ENCODE data around the gene TMPRSS3. TPM values are rescaled to one million over a fixed set of nuclear protein-coding genes. Genes with fewer than 3 reads are reported as not detected.

TMPRSS3 gene
- total and polyA plus RNA-seq, 3 donors from 2014 or later, result 0.40 to 0.56 TPM; not detected in 1

DNA sequence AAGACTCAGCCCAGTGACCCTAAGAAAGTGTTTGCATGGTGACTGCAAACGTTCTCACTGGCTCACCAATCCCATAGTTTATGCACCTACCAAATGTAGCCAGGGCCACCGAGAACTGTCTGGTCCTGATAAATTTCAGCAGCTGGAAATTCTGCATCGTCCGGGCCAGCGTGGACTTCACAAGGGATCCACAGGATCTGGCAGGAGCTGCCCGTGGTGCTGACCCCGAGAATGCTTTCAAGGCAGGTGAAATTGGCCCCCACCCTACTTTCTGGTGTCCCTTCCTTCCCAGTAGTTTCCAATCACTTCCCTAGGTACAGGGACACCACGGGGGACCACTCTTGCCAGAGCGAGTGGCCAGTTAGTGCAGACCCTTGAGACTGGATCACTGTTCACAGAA lies 34.0 kb upstream of the TMPRSS3 start:
- intact Hi-C loops (cut with DNase I; ENCODE audit: low total_unique reads), result no loop called here
- H3K4me3 ChIP-seq, result no peak overlapping the region
- H3K9me3 ChIP-seq, result no peaks in the 10 kb centered on the region
- H3K36me3 ChIP-seq (ENCODE audit: low read depth, missing control alignments), result no peaks in the 10 kb centered on the region
- no peak for DNase-seq
- no peak overlapping the region for H3K27ac ChIP-seq
- TF ChIP-seq CTCF (IDR thresholded peaks at IDR 0.05) (no peak), POLR2A (IDR thresholded peaks at IDR 0.05) (no peak)
- 56 to 57% methylated on average over 9 of the region's 9 CpGs for WGBS, 2 donors
- H3K27me3 ChIP-seq, result no peaks in the 10 kb centered on the region
- no peaks in the 10 kb centered on the region for H3K4me1 ChIP-seq

- H3K4me3 ChIP-seq, result no peak overlapping the region
- no peaks in the 10 kb centered on the region for H3K36me3 ChIP-seq (ENCODE audit: low read depth, missing control alignments)
- WGBS, 2 donors, result 100% methylated on average over 1 of the region's 1 CpG
- intact Hi-C loops (cut with DNase I; ENCODE audit: low total_unique reads), result no loop called here
- no peaks in the 10 kb centered on the region for H3K4me1 ChIP-seq
- no peak overlapping the region for H3K27ac ChIP-seq
- H3K27me3 ChIP-seq, result no peaks in the 10 kb centered on the region
- TF ChIP-seq POLR2A (IDR thresholded peaks at IDR 0.05) (no peak), CTCF (IDR thresholded peaks at IDR 0.05) (no peak)
- DNase-seq, result no peak
- H3K9me3 ChIP-seq, result no peaks in the 10 kb centered on the region
These were observed 33.2 kb upstream of the TMPRSS3 start for GRCh38 chr21:42429021-42429420.

DNA sequence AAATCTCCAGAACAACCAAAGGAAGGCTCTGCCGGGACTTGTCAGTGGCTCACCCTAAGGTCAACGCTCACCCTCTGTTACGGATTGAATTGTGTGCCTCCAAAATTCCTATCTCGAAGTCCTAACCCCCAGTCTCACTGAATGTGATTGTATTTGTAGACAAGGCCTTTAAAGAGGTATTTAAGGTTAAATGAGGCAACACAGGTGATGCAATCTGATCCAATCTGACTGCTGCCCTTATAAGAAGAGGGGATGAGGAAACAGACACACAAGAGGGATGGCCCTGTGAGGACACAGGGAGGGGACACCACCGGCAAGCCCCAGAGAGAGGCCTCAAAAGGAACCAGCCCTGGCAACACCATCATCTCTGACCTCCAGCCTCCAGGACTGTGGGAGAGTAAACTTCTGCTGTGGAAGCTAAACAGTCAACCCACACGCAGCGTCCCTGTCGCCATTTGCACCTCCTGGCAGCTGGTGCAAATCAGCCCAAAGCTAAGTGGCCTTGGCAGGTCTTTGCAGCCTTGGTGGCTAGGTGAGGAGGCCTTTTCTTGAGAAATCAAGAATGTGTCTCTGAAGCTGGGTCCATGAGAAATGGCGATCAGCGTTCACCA lies 32.1 kb upstream of the TMPRSS3 start:
- intact Hi-C loops (cut with DNase I; ENCODE audit: low total_unique reads), result no loop called here
- TF ChIP-seq CTCF (IDR thresholded peaks at IDR 0.05), result no peak
- TF ChIP-seq POLR2A (IDR thresholded peaks at IDR 0.05), result no peak
- Histone ChIP-seq H3K4me1 (no peaks in the 10 kb centered on the region), H3K9me3 (no peaks in the 10 kb centered on the region), H3K27me3 (no peaks in the 10 kb centered on the region), H3K4me3 (no peak overlapping the region), H3K27ac (no peak overlapping the region), H3K36me3 (ENCODE audit: low read depth, missing control alignments) (no peaks in the 10 kb centered on the region)
- no peak for DNase-seq
- WGBS, 2 donors, result 75 to 85% methylated on average over 10 of the region's 10 CpGs

DNA sequence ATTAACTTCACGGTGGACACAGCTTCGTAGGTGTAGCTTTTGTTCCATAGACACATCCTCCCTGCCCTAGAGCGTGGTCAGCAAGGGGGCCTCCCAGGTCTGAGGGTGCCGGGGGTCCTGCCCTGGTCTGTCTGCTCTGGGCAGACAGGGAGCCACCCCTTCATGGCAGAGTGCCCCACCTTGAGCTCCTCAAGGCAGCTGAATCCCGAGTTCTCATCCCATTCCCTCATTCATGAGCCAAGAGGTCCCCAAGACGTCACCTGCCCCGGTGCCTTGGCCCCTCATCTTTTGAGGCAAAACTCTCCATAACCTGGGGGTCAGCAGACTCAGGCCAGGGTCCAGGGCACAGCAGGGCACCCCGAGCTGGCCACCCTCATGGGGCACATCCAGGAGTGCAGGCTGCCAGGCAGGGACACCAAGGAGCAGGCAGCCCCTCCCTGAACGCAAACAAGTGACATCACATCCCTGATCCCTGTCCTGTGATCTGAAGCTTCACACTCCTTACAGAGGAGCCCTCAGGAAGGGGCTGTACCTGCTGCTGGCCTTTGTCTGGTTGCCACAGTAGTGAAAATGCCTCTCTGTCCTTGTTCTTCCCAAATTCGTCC lies 31.1 kb upstream of the TMPRSS3 start:
- Histone ChIP-seq H3K36me3 (ENCODE audit: low read depth, missing control alignments) (no peaks in the 10 kb centered on the region), H3K4me3 (no peak overlapping the region), H3K27ac (no peak overlapping the region), H3K27me3 (no peaks in the 10 kb centered on the region), H3K9me3 (no peaks in the 10 kb centered on the region), H3K4me1 (no peaks in the 10 kb centered on the region)
- intact Hi-C loops (cut with DNase I; ENCODE audit: low total_unique reads), result no loop called here
- DNase-seq, result no peak
- 89 to 99% methylated on average over 7 to 10 of the region's 10 CpGs for WGBS, 2 donors
- no peak for TF ChIP-seq POLR2A (IDR thresholded peaks at IDR 0.05)
- TF ChIP-seq CTCF (IDR thresholded peaks at IDR 0.05), result no peak

GRCh38 chr21:42426424-42426823 lies 30.6 kb upstream of the TMPRSS3 start:
- H3K4me1 ChIP-seq, result no peaks in the 10 kb centered on the region
- H3K27ac ChIP-seq, result no peak overlapping the region
- no peaks in the 10 kb centered on the region for H3K9me3 ChIP-seq
- H3K36me3 ChIP-seq (ENCODE audit: low read depth, missing control alignments), result no peaks in the 10 kb centered on the region
- 89 to 92% methylated on average over 7 of the region's 7 CpGs for WGBS, 2 donors
- intact Hi-C loops (cut with DNase I; ENCODE audit: low total_unique reads), result no loop called here
- no peaks in the 10 kb centered on the region for H3K27me3 ChIP-seq
- no peak for DNase-seq
- TF ChIP-seq POLR2A (IDR thresholded peaks at IDR 0.05) (no peak), CTCF (IDR thresholded peaks at IDR 0.05) (no peak)
- H3K4me3 ChIP-seq, result no peak overlapping the region
